H1 (cell line): ENCODE results near the gene HACD2.

Source experiments
- SP1 ChIP-seq: IDR thresholded peaks from 2 replicates; pipeline ENCODE4 v1.6.1; 2011; ENCODE audit warnings: low read depth, low read length
- TF ChIP-seq, protein P1 (sequence below), 3 experiments: IDR thresholded peaks; 1 replicate in 2 of 3; 2 replicates in 1 of 3; pipeline versions ENCODE4 v1.5.1 to v1.6.1; 2011; ENCODE audit warnings: low read length in 3 of 3, mild to moderate bottlenecking in 3 of 3, inconsistent platforms in 2 of 3, low read depth in 1 of 3, moderate library complexity in 1 of 3; ENCODE audit not compliant: insufficient read depth in 1 of 3; ENCODE audit errors: control extremely low read depth in 1 of 3

DNA sequence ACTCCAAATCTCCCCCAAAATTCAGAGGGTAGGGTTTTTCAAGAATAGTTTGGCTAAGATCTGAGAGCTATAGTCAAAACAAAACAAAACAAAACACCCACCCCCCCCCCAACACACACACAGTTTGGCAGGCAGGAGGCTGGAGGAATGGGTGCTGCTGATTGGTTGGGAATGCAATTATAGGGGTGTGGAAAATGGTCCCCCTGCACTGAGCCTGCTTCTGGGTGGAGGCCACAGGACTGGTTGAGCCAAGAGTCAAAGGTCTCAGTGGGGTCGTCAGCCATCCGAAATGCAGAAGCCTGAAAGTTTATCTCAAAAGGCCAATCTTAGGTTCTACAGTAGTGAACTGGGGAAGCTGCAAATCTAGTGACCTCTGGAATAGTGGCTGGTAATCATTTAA, 2.5 kb upstream of the HACD2 start:
- no peak for TF ChIP-seq SP1
- TF ChIP-seq, protein P1, sequence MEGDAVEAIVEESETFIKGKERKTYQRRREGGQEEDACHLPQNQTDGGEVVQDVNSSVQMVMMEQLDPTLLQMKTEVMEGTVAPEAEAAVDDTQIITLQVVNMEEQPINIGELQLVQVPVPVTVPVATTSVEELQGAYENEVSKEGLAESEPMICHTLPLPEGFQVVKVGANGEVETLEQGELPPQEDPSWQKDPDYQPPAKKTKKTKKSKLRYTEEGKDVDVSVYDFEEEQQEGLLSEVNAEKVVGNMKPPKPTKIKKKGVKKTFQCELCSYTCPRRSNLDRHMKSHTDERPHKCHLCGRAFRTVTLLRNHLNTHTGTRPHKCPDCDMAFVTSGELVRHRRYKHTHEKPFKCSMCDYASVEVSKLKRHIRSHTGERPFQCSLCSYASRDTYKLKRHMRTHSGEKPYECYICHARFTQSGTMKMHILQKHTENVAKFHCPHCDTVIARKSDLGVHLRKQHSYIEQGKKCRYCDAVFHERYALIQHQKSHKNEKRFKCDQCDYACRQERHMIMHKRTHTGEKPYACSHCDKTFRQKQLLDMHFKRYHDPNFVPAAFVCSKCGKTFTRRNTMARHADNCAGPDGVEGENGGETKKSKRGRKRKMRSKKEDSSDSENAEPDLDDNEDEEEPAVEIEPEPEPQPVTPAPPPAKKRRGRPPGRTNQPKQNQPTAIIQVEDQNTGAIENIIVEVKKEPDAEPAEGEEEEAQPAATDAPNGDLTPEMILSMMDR (IDR thresholded peaks at IDR 0.05; ENCODE audit: control extremely low read depth in 1 of 3, insufficient read depth in 1 of 3, low read depth in 1 of 3, low read length in 3 of 3), result no peak
